HG03520 (cell line): ENCODE measurements around the gene CDRT4.
"Not testable (repeated sequence)": the region's sequence is repeated elsewhere in the genome, so short reads cannot be mapped to it uniquely, and the experiment has no call there.

ENCODE experiments used
- ATAC-seq: cut with Tn5 transposase; IDR thresholded peaks from one replicate; pipeline ENCODE4 v1.9.1; 2021; ENCODE audit warnings: mild to moderate bottlenecking, moderate library complexity; ENCODE audit not compliant: unreplicated experiment

The CDRT4 gene

GRCh38 chr17:15467592-15467991, at the start of gene CDRT4:
Gene CDRT4 (minus strand): TSS chr17:15467621. CDS start chr17:15440238, 27,383 bp downstream.
- no peak for ATAC-seq

DNA sequence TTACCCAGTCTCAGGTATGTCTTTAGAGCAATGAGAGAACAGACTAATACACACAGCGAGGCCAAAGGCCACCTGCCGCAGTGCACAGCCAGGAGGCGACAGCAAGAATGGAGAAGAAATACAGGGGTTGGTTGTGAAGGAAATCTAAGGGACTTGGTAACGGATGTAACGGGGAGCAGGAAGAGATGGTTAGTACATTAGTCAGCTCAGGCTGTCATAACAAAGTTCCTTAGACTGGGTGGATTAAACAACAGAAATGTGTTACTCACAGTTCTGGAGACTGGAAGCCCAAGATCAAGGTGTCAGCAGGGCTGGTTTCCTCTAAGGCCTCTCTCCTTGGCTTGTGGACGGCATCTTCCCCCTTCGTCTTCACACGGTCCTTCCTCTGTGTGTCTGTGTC, 48.7 kb upstream of the CDRT4 start:
- ATAC-seq: no peak

DNA sequence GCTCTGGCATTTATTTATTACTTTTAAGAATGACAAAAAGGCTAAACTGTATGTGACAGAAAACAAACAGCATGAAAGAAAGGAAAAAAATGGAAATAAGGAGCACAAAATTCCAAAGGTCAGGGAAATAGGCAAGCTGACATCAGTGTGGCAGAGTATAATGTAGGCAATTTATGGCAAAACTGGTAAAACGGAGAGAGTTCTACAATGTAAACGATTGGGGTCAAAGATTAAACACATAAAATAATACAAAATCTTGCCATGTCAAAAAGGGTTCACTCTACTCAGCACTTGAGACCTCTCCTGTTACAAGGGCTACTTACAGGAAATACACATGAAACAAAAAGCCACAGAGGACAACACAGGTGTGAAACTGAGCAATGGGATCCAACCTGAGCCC, 47.0 kb upstream of the CDRT4 start:
- no peak for ATAC-seq

GRCh38 chr17:15513856-15514459, 46.5 kb upstream of the CDRT4 start:
- ATAC-seq: no peak

DNA sequence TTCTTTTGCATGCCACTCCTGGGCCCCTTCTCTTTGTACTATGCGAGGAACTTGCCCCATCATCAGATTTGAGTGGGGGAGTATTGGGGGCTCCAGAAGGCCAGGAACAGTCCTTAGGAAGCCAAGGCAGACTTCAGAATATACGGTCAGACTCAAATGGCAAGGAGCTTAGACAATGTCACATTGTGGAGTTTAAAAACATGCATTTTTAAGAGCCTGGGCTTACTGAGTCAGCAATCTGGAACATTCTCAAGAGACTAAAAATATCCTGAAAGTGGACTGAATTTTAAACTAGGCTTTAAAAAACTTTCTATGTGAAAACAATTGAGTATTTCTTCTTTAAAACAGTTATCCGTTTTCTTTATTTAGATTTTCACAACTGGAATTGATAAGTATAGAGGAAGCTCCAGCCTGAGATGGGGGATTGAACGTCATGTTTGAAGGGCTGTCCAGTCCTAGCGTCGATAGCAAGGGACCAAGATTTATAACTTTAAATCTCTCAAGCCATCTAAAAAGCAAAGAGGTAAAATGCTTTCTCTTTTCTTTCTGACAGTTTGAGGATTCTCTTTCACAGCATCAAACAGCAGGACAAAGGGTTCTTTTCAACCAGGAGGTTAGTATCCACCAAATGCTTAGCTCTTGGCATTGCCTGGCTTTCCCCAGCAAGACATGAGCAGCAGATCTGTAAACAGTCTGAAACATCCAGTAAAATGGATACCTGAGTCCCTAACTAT, 45.8 kb upstream of the CDRT4 start:
- ATAC-seq: no peak

DNA sequence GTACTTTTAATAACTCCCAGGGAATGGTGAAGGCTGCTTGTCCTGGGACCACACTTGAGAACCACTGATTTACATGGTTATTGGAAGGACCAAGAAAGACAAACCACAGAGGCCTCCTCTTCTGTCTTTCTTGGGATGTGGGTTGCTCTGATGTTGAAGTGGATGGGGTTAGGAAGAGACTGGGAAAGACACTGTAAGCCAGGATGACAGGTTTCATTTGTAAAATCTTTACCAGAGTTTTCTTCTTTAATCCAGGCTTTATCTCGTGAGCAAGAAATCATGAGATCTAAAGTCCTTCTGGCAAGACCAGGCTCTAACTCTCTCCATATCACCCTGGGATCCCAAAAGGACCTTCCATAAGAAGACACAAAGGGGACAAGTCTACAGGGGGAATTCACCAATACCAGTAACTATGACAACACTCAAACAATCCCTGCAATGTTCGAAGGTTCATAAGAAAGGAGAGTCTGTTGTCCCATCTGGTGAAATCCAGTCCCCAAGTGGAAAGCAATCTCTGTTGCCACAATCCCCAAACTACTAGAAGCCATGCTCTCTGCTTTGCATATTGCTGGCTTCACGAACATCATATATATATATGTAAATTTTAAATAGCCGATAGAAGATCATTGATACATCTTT, 44.8 kb upstream of the CDRT4 start:
- no peak for ATAC-seq

- ATAC-seq: no peak
These were observed 43.7 kb upstream of the CDRT4 start for GRCh38 chr17:15511142-15511541.

- no peak for ATAC-seq
These were observed 42.9 kb upstream of the CDRT4 start for GRCh38 chr17:15510361-15510760.

DNA sequence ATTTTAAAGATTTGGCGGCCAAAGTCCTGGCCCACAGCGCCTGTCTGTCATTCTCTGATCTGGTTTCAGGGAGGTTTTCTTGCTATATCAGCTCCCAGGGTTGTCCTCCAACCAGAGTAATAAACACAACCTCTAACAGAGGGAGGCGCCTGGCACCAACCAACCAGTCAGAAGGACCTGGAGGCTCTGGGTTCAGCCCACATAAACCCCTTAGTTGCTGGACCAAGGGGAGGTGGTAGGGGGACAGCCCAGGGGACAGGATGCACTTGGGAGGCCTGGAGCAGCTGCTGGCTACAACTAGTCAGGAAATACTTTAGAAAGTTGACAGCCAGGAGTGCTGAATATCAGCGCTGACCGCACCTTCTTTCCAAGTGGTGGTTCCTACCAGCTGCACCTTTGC, 41.7 kb upstream of the CDRT4 start:
- ATAC-seq: no peak

- no peak for ATAC-seq
These were observed 41.0 kb upstream of the CDRT4 start for GRCh38 chr17:15508466-15508865.

- ATAC-seq: no peak
These were observed 40.5 kb upstream of the CDRT4 start for GRCh38 chr17:15507896-15508295.

DNA sequence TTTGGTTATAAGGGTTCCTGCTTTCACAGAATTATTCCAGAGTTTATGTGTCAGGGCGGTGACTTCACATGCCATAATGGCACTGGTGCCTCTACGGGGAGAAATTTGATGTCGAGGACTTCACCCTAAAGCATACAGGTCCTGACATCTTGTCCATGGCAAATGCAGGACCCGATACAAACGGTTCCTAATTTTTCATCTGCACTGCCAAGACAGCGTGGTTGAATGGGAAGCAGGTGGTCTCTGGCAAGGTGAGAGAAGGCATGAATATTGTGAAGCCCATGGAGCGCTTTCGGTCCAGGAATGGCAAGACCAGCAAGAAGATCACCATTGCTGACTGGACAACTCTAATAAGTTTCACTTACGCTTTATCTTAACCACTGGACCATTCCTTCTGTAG, 39.6 kb upstream of the CDRT4 start:
- no peak for ATAC-seq

GRCh38 chr17:15505708-15506107, 38.3 kb upstream of the CDRT4 start:
- ATAC-seq: not testable (repeated sequence)

DNA sequence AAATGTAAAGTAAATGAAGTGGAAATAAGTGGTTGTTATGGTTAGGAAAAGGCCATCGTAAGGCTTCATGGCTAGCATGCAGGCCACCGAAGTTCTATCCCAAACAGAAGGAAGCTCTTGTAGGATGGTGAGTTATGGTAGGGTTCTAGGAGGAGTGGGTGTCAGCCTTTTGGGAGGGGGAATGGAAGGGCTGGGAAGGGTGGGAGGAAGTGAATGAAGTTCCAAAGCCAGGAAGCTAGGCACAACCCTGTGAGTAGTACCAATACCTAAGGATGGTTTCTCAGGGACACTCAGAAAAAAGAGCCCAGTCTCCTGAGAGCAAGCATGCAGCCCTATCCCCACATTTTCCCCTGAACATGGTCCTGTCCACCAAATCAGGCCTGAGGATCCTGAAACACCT, 36.3 kb upstream of the CDRT4 start:
- no peak for ATAC-seq

- ATAC-seq: peak; percentile 81
These were observed 35.1 kb upstream of the CDRT4 start for GRCh38 chr17:15502369-15503112.

- no peak for ATAC-seq
These were observed 34.4 kb upstream of the CDRT4 start for GRCh38 chr17:15501793-15502192.

DNA sequence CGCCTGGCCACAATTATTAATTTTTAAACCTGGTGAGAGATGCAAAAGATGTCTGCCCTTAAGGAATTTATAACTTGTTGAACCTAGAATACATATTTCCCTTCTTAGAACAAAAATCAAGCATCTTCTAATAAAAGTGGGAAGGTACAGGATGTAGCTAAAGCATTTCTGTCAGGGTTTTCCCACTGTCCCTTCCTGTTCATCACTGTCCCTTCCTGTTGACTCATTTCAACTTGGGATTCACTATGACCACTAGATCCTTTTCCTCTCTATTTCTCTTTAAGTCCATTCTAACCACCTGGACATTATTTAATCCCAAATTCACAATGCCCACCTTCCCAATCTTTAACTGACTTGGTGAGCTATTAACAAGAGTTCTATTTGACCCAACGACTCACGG, 33.9 kb upstream of the CDRT4 start:
- no peak for ATAC-seq

DNA sequence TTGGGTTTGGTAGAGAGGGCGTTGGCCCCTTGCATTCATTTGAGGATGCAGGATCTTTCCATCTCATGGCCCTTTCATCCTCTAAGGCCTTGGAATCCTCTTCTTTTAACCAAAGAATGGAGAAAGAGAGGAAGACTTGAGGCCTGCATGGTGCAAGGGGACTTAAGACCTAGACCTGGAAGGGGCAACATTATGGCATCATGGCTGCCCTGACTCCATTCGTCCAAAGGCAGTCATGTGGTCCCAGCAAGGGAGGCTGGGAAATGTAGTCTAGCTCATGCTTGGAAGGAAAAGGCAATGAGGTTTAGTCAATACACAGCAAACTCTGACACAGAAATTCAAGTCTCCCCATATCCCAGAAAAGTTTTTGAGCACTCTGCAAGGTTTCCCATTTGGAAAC, 30.7 kb upstream of the CDRT4 start:
- no peak for ATAC-seq

DNA sequence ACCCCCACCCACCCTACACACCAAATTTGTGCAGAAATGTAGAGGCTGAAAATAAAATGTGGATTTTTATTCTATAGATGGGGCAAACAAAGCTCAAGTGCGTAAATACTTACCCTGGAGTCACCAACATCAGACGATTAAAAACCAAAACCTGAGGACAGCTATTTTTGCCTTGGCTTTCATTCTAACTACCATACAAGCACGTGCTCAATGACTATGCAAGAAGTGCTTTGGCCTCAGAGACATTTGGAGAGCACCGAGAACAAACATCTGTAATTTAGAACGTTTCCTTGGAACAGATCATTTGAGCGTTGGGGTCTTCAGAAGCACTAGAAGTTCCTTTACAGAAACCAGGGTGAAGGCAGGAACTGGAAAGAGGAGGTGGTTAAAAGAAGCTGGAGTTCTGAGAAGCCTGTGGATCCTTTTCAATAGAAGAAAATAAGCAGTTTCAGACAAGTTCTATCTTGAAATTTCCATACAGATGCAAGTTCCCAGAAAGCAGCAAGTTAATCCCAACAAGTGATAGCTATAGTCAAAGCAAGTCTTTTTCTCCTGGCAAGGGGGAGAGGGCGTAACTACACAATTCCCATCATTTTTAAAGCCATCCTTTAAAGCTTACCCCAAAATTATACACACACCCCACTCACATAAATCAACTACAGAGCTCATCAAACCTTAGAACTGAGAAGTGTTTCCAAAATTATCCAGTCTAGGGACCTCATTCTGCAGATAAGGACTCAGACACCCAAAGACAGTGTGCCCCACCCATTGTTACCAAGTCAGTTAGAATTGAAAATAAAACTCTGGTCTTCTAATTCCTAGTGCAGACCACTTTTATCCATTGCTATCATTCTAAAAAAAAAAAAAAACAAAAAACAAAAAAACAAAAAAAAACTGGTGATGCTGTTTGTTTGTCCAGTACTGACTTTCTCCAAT, 29.6 kb upstream of the CDRT4 start:
- no peak for ATAC-seq

DNA sequence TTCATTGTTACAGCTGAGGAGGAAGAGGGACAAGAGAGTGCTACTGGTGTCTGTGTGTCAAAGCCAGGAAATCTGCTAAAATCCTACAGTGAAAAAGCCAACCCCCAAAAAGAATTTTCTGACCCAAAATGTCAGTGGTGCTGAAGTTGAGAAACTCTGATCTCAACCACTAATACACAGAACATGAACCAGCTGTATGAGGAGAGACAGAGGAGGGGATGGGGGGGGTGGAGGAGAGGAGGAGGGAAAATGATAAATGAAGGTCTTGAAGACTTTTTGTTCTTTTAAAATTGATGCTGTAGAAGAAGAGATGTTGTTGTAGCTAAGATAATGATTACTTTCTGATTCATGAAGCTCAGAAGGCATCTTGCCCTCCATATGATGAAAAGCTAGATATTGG, 27.4 kb upstream of the CDRT4 start:
- ATAC-seq: no peak

- no peak for ATAC-seq
These were observed 26.2 kb upstream of the CDRT4 start for GRCh38 chr17:15493693-15494035.
